HG03442 (cell line): ENCODE data around the gene CIRBP.

Source experiments
- ATAC-seq: cut with Tn5 transposase; IDR thresholded peaks from one replicate; pipeline ENCODE4 v1.9.1; 2021; ENCODE audit warnings: mild to moderate bottlenecking, moderate library complexity; ENCODE audit not compliant: unreplicated experiment

The CIRBP gene

GRCh38 chr19:1254530-1255185 lies 14.5 kb upstream of the CIRBP start:
- ATAC-seq = no peak

- ATAC-seq = no peak
Observed at GRCh38 chr19:1255186-1256161, 13.7 kb upstream of the CIRBP start.

GRCh38 chr19:1256646-1257474 lies 12.3 kb upstream of the CIRBP start:
- ATAC-seq = no peak

- ATAC-seq = no peak
Observed at GRCh38 chr19:1257475-1258162, 11.5 kb upstream of the CIRBP start.

GRCh38 chr19:1258163-1258492 lies 11.0 kb upstream of the CIRBP start:
- no peak for ATAC-seq

- no peak for ATAC-seq
Observed at GRCh38 chr19:1258707-1259205, 10.4 kb upstream of the CIRBP start.

- ATAC-seq = no peak
Observed at GRCh38 chr19:1259206-1259875, 9.8 kb upstream of the CIRBP start.

- peak; percentile 6 for ATAC-seq
Observed at GRCh38 chr19:1259876-1260748, 9.0 kb upstream of the CIRBP start.

GRCh38 chr19:1260749-1261537 lies 8.2 kb upstream of the CIRBP start:
- ATAC-seq = peak; percentile 52

- ATAC-seq = no peak
Observed at GRCh38 chr19:1261538-1261797, 7.7 kb upstream of the CIRBP start.

- no peak for ATAC-seq
Observed at GRCh38 chr19:1261798-1262622, 7.1 kb upstream of the CIRBP start.

GRCh38 chr19:1262623-1263123 lies 6.5 kb upstream of the CIRBP start:
- no peak for ATAC-seq

- no peak for ATAC-seq
Observed at GRCh38 chr19:1263188-1263587, 5.9 kb upstream of the CIRBP start.

GRCh38 chr19:1264801-1265614 lies 4.1 kb upstream of the CIRBP start:
- no peak for ATAC-seq

GRCh38 chr19:1265615-1266128 lies 3.5 kb upstream of the CIRBP start:
- no peak for ATAC-seq

GRCh38 chr19:1266129-1266915 lies 2.8 kb upstream of the CIRBP start:
- peak; percentile 28 for ATAC-seq
